ENCODE data around the gene TMEM245.

The TMEM245 gene

GRCh38 chr9:109043578-109043977 is 76.2 kb downstream of the TMEM245 start:
- in situ Hi-C loops (cut with HindIII; ENCODE audit: low pct_ligation_motif_present, low sequenced_read_pairs), result no loop called here
- no peak for TF ChIP-seq CTCF (IDR thresholded peaks at IDR 0.05; ENCODE audit: low read depth, low read length, missing control alignments)

GRCh38 chr9:109040571-109040970 is 79.2 kb downstream of the TMEM245 start:
- peaks cover 4% of the 10 kb centered on the region for H3K36me3 ChIP-seq (replicated peaks)
- TF ChIP-seq CTCF (IDR thresholded peaks at IDR 0.05; ENCODE audit: low read depth, low read length, missing control alignments), result no peak
- DNase-seq, result no peak
- in situ Hi-C loops (cut with HindIII; ENCODE audit: low pct_ligation_motif_present, low sequenced_read_pairs), result no loop called here
- H3K4me3 ChIP-seq (ENCODE audit: low read depth, low read length), result no peak overlapping the region
- H3K27me3 ChIP-seq (replicated peaks), result no peaks in the 10 kb centered on the region
- H3K27ac ChIP-seq, result no peak overlapping the region

More at GRCh38 chr9:109043578-109043977, 76.2 kb downstream of the TMEM245 start:
- H3K27me3 ChIP-seq (replicated peaks), result no peaks in the 10 kb centered on the region
- no peak overlapping the region for H3K27ac ChIP-seq
- DNase-seq, result no peak
- H3K36me3 ChIP-seq (replicated peaks), result peaks cover 16% of the 10 kb centered on the region
- H3K4me3 ChIP-seq (ENCODE audit: low read depth, low read length), result no peak overlapping the region

- DNase-seq, result no peak
- no peaks in the 10 kb centered on the region for H3K36me3 ChIP-seq (replicated peaks)
- in situ Hi-C loops (cut with HindIII; ENCODE audit: low pct_ligation_motif_present, low sequenced_read_pairs), result no loop called here
- no peak for TF ChIP-seq CTCF (IDR thresholded peaks at IDR 0.05; ENCODE audit: low read depth, low read length, missing control alignments)
- H3K27ac ChIP-seq, result no peak overlapping the region
- no peaks in the 10 kb centered on the region for H3K27me3 ChIP-seq (replicated peaks)
- no peak overlapping the region for H3K4me3 ChIP-seq (ENCODE audit: low read depth, low read length)
These were observed 80.2 kb downstream of the TMEM245 start for GRCh38 chr9:109039539-109039938.

GRCh38 chr9:109037946-109038715 is 81.6 kb downstream of the TMEM245 start:
- H3K36me3 ChIP-seq (replicated peaks), result peaks cover 1% of the 10 kb centered on the region
- H3K27me3 ChIP-seq (replicated peaks), result no peaks in the 10 kb centered on the region
- in situ Hi-C loops (cut with HindIII; ENCODE audit: low pct_ligation_motif_present, low sequenced_read_pairs), result no loop called here
- no peak overlapping the region for H3K4me3 ChIP-seq (ENCODE audit: low read depth, low read length)
- H3K27ac ChIP-seq, result peak overlapping the region; percentile 25
- no peak for DNase-seq
- no peak for TF ChIP-seq CTCF (IDR thresholded peaks at IDR 0.05; ENCODE audit: low read depth, low read length, missing control alignments)

- H3K27me3 ChIP-seq (replicated peaks), result no peaks in the 10 kb centered on the region
- DNase-seq, result no peak
- H3K27ac ChIP-seq, result no peak overlapping the region
- in situ Hi-C loops (cut with HindIII; ENCODE audit: low pct_ligation_motif_present, low sequenced_read_pairs), result no loop called here
- H3K36me3 ChIP-seq (replicated peaks), result peaks cover 2% of the 10 kb centered on the region
- no peak overlapping the region for H3K4me3 ChIP-seq (ENCODE audit: low read depth, low read length)
- TF ChIP-seq CTCF (IDR thresholded peaks at IDR 0.05; ENCODE audit: low read depth, low read length, missing control alignments), result no peak
These were observed 82.7 kb downstream of the TMEM245 start for GRCh38 chr9:109036744-109037680.
